DOHH2 (cell line): ENCODE measurements around the gene NECTIN3.

Experiments used
- H3F3A ChIP-seq: fragments of 200-600 bp; sonication (generic), shearing (Covaris generic); 2 replicates; pipeline ENCODE4 v1.6.0; 2016; ENCODE audit warnings: antibody characterized with exemption, mild to moderate bottlenecking; ENCODE audit not compliant: control insufficient read depth, insufficient read depth
- H3K27ac ChIP-seq: fragments of 200-600 bp; sonication (generic); 2 replicates; pipeline ENCODE4 v1.5.1; 2014; ENCODE audit warnings: low read depth, mild to moderate bottlenecking, low read length, moderate library complexity
- H3K27me3 ChIP-seq: fragments of 200-600 bp; sonication (generic); 2 replicates; pipeline ENCODE4 v1.6.1; 2014; ENCODE audit warnings: mild to moderate bottlenecking, low read length, mixed read lengths; ENCODE audit not compliant: control insufficient read depth
- H3K36me3 ChIP-seq: fragments of 200-600 bp; sonication (generic); 2 replicates; pipeline ENCODE4 v1.6.1; 2014; ENCODE audit warnings: mild to moderate bottlenecking, low read length, moderate library complexity, mixed read lengths; ENCODE audit not compliant: control insufficient read depth
- H3K4me1 ChIP-seq: fragments of 200-600 bp; sonication (generic); 2 replicates; pipeline ENCODE4 v1.6.1; 2014; ENCODE audit warnings: mild to moderate bottlenecking, low read length, mixed read lengths; ENCODE audit not compliant: control insufficient read depth
- H3K4me2 ChIP-seq: fragments of 200-600 bp; sonication (generic); 2 replicates; pipeline ENCODE4 v1.6.0; 2014; ENCODE audit warnings: mild to moderate bottlenecking, low read length, moderate library complexity
- H3K4me3 ChIP-seq: fragments of 200-600 bp; sonication (generic); 2 replicates; pipeline ENCODE4 v1.5.1; 2014; ENCODE audit warnings: mild to moderate bottlenecking, low read length, mixed read lengths
- H3K79me2 ChIP-seq: fragments of 200-600 bp; sonication (generic); 2 replicates; pipeline ENCODE4 v1.6.1; 2014; ENCODE audit warnings: mild to moderate bottlenecking, low read length, mixed read lengths; ENCODE audit not compliant: control insufficient read depth
- H3K9me2 ChIP-seq: fragments of 200-600 bp; sonication (generic); replicated peaks from 2 replicates; pipeline ENCODE4 v1.6.1; 2014; ENCODE audit warnings: mild to moderate bottlenecking, low read length, mixed read lengths; ENCODE audit not compliant: control insufficient read depth
- H3K9me3 ChIP-seq: fragments of 200-600 bp; sonication (generic); 2 replicates; pipeline ENCODE4 v1.6.1; 2014; ENCODE audit warnings: antibody characterized with exemption, low read length, mixed read lengths; ENCODE audit not compliant: control insufficient read depth, insufficient read depth
- H4K20me1 ChIP-seq: fragments of 200-600 bp; sonication (generic); 2 replicates; pipeline ENCODE4 v1.6.0; 2014; ENCODE audit warnings: low read depth, mild to moderate bottlenecking, antibody characterized with exemption, low read length, moderate library complexity; ENCODE audit not compliant: control insufficient read depth, insufficient read depth
- CTCF ChIP-seq: fragments of 200-600 bp; sonication (generic); IDR thresholded peaks from one replicate; pipeline ENCODE4 v1.5.1; 2014; ENCODE audit warnings: antibody characterized with exemption, mild to moderate bottlenecking, low read depth, low read length; ENCODE audit not compliant: poor library complexity, severe bottlenecking
- EZH2phosphoT487 ChIP-seq: fragments of 200-600 bp; sonication (generic); IDR thresholded peaks from 2 replicates; pipeline ENCODE4 v1.6.1; 2017; ENCODE audit warnings: borderline replicate concordance, mild to moderate bottlenecking, antibody characterized with exemption, low read length, moderate library complexity, mixed read lengths

The NECTIN3 gene

GRCh38 chr3:111103807-111104206, 32.2 kb downstream of the NECTIN3 start:
- no peaks in the 10 kb centered on the region for H4K20me1 ChIP-seq
- H3K4me1 ChIP-seq = no peaks in the 10 kb centered on the region
- no peaks in the 10 kb centered on the region for H3K27me3 ChIP-seq
- no peak overlapping the region for H3K27ac ChIP-seq
- no peaks in the 10 kb centered on the region for H3K79me2 ChIP-seq
- H3K36me3 ChIP-seq = no peaks in the 10 kb centered on the region
- H3K9me2 ChIP-seq = no peaks in the 10 kb centered on the region
- no peak for TF ChIP-seq EZH2phosphoT487
- no peak overlapping the region for H3K4me2 ChIP-seq
- no peaks in the 10 kb centered on the region for H3K9me3 ChIP-seq
- H3F3A ChIP-seq = no peaks in the 10 kb centered on the region
- H3K4me3 ChIP-seq = no peak overlapping the region

- Histone ChIP-seq H4K20me1 (no peaks in the 10 kb centered on the region), H3F3A (no peaks in the 10 kb centered on the region), H3K36me3 (no peaks in the 10 kb centered on the region), H3K27me3 (no peaks in the 10 kb centered on the region), H3K79me2 (no peaks in the 10 kb centered on the region), H3K9me2 (no peaks in the 10 kb centered on the region), H3K4me1 (no peaks in the 10 kb centered on the region), H3K4me3 (no peak overlapping the region), H3K4me2 (no peak overlapping the region), H3K9me3 (no peaks in the 10 kb centered on the region), H3K27ac (no peak overlapping the region)
- TF ChIP-seq EZH2phosphoT487 (no peak), CTCF (no peak)
These were observed 35.5 kb downstream of the NECTIN3 start for GRCh38 chr3:111106993-111107661.

DNA sequence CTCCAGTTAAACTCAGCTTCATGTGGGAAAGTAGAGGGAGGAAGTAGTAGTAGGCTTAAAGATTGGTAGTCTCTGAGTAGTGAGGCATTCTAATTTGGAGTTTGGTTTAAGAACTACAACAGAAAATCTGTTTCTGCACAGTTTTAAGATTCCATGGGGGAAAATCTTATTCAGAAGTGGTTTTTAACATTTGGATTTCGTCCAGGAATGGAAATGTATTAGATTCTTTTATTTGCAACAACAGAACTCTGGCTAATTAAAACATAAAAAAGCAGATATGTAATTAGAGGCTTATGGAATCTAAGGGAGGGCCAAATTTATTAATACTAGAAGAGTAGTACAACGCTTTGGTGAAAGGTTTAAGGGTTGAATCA, 36.0 kb downstream of the NECTIN3 start:
- Histone ChIP-seq H3K4me1 (no peaks in the 10 kb centered on the region), H3K4me3 (no peak overlapping the region), H3F3A (no peaks in the 10 kb centered on the region), H3K36me3 (no peaks in the 10 kb centered on the region), H3K9me3 (no peaks in the 10 kb centered on the region), H3K27ac (no peak overlapping the region), H3K9me2 (no peaks in the 10 kb centered on the region), H3K4me2 (no peak overlapping the region), H4K20me1 (no peaks in the 10 kb centered on the region), H3K27me3 (no peaks in the 10 kb centered on the region), H3K79me2 (no peaks in the 10 kb centered on the region)
- TF ChIP-seq CTCF (no peak), EZH2phosphoT487 (no peak)

GRCh38 chr3:111112913-111113312, 41.3 kb downstream of the NECTIN3 start:
- H3K4me3 ChIP-seq = no peak overlapping the region
- no peaks in the 10 kb centered on the region for H3K9me3 ChIP-seq
- H3K9me2 ChIP-seq = no peaks in the 10 kb centered on the region
- no peak overlapping the region for H3K4me2 ChIP-seq
- TF ChIP-seq EZH2phosphoT487 = no peak
- TF ChIP-seq CTCF = no peak
- no peaks in the 10 kb centered on the region for H3K79me2 ChIP-seq
- H3K27me3 ChIP-seq = no peaks in the 10 kb centered on the region
- no peaks in the 10 kb centered on the region for H3K36me3 ChIP-seq
- H3K4me1 ChIP-seq = no peaks in the 10 kb centered on the region
- H3K27ac ChIP-seq = no peak overlapping the region
- no peaks in the 10 kb centered on the region for H4K20me1 ChIP-seq
- no peaks in the 10 kb centered on the region for H3F3A ChIP-seq
